CD14-positive monocyte (primary cell): ENCODE measurements around the gene GCNT1. TPM values are rescaled to one million over a fixed set of nuclear protein-coding genes. Genes with fewer than 3 reads are reported as not detected.
A peak's percentile ranks its signal among the peaks of the same experiment; 100 is the strongest.

Experiments
- DNase-seq, 3 donors: peaks; one replicate each; pipeline ENCODE4 v3.0.0-alpha.2; 2011 to 2022
- H2AFZ ChIP-seq: 2 replicates; pipeline ENCODE4 v1.6.0; 2012; ENCODE audit warnings: mild to moderate bottlenecking, low read depth, low read length, inconsistent platforms; ENCODE audit not compliant: insufficient read depth, poor library complexity, severe bottlenecking
- H3K27ac ChIP-seq, 2 donors: 1 replicate in 1 of 2; 2 replicates in 1 of 2; pipeline ENCODE4 v1.5.1; 2012 to 2013; ENCODE audit warnings: low read length in 2 of 2, control low read depth in 1 of 2, inconsistent platforms in 1 of 2, low read depth in 1 of 2, mild to moderate bottlenecking in 1 of 2
- H3K27me3 ChIP-seq, 2 donors: one replicate each; pipeline versions ENCODE4 v1.6.0 to v1.6.1; 2011 to 2013; ENCODE audit warnings: low read length in 2 of 2; ENCODE audit not compliant: control insufficient read depth in 2 of 2, insufficient read depth in 2 of 2
- H3K36me3 ChIP-seq, 2 donors: replicated peaks in 1 of 2; 1 replicate in 1 of 2; 2 replicates in 1 of 2; pipeline versions ENCODE4 v1.5.1 to v1.6.1; 2012 to 2013; ENCODE audit warnings: low read length in 2 of 2, control low read depth in 1 of 2, inconsistent platforms in 1 of 2, mild to moderate bottlenecking in 1 of 2; ENCODE audit not compliant: insufficient read depth in 2 of 2, control insufficient read depth in 1 of 2
- H3K4me1 ChIP-seq, 2 donors: 1 replicate in 1 of 2; 2 replicates in 1 of 2; pipeline versions ENCODE4 v1.5.1 to v1.6.1; 2012 to 2013; ENCODE audit warnings: low read length in 2 of 2, control low read depth in 1 of 2, inconsistent platforms in 1 of 2, mild to moderate bottlenecking in 1 of 2, moderate library complexity in 1 of 2; ENCODE audit not compliant: insufficient read depth in 2 of 2, control insufficient read depth in 1 of 2
- H3K4me2 ChIP-seq: replicated peaks from 2 replicates; pipeline ENCODE3; 2012; ENCODE audit warnings: low read length, moderate library complexity, mild to moderate bottlenecking; ENCODE audit not compliant: poor library complexity, severe bottlenecking; ENCODE audit errors: extremely low read depth
- H3K4me3 ChIP-seq, 3 experiments: fragments of 200-600 bp in 1 of 3; sonication (generic) in 1 of 3; replicated peaks in 1 of 3; 1 replicate in 2 of 3; 2 replicates in 1 of 3; pipeline ENCODE4 v1.5.1; 2011 to 2013; ENCODE audit warnings: low read length in 3 of 3, mild to moderate bottlenecking in 3 of 3, control low read depth in 2 of 3, low read depth in 2 of 3, inconsistent platforms in 1 of 3, moderate library complexity in 1 of 3
- H3K79me2 ChIP-seq: 2 replicates; pipeline ENCODE4 v1.6.0; 2012; ENCODE audit warnings: mild to moderate bottlenecking, control low read depth, inconsistent platforms, low read length, moderate library complexity; ENCODE audit not compliant: insufficient read depth
- H3K9ac ChIP-seq: 2 replicates; pipeline ENCODE4 v1.6.0; 2017; ENCODE audit warnings: low read length, mild to moderate bottlenecking; ENCODE audit not compliant: insufficient read depth, poor library complexity, severe bottlenecking
- H3K9me3 ChIP-seq, 2 donors: replicated peaks in 1 of 2; 1 replicate in 1 of 2; 2 replicates in 1 of 2; pipeline versions ENCODE4 v1.5.1 to v1.6.1; 2012 to 2013; ENCODE audit warnings: low read length in 2 of 2, control low read depth in 1 of 2; ENCODE audit not compliant: control insufficient read depth in 1 of 2, insufficient read depth in 1 of 2
- H4K20me1 ChIP-seq: 2 replicates; pipeline ENCODE4 v1.6.0; 2012; ENCODE audit warnings: mild to moderate bottlenecking, low read length, control low read depth, moderate library complexity; ENCODE audit not compliant: insufficient read depth
- H3K27ac Mint-ChIP-seq, 7 donors: one replicate each; pipeline ENCODE4 v1.8.0; 2020; ENCODE audit warnings: mild to moderate bottlenecking in 7 of 7, mixed read lengths in 7 of 7, moderate library complexity in 6 of 7, inconsistent platforms in 2 of 7
- H3K27me3 Mint-ChIP-seq, 3 donors: one replicate each; pipeline ENCODE4 v1.8.0; 2021 to 2022; ENCODE audit warnings: low read depth in 3 of 3, mild to moderate bottlenecking in 3 of 3, mixed read lengths in 3 of 3, moderate library complexity in 3 of 3, inconsistent platforms in 1 of 3
- H3K36me3 Mint-ChIP-seq, 2 donors: one replicate each; pipeline ENCODE4 v1.8.0; 2020; ENCODE audit warnings: mixed read lengths in 2 of 2, inconsistent platforms in 1 of 2, mild to moderate bottlenecking in 1 of 2
- H3K4me1 Mint-ChIP-seq: one replicate; pipeline ENCODE4 v1.8.0; 2020; ENCODE audit warnings: mild to moderate bottlenecking, mixed read lengths
- H3K4me3 Mint-ChIP-seq, 2 donors: one replicate each; pipeline ENCODE4 v1.8.0; 2020; ENCODE audit warnings: mild to moderate bottlenecking in 2 of 2, mixed read lengths in 2 of 2, moderate library complexity in 1 of 2
- H3K9me3 Mint-ChIP-seq, 7 donors: one replicate each; pipeline ENCODE4 v1.8.0; 2020 to 2022; ENCODE audit warnings: mixed read lengths in 7 of 7, mild to moderate bottlenecking in 6 of 7, moderate library complexity in 6 of 7, inconsistent platforms in 2 of 7
- CTCF ChIP-seq: fragments of 200-600 bp; IDR thresholded peaks from one replicate; pipeline ENCODE4 v1.8.0; 2022; ENCODE audit warnings: antibody characterized with exemption, mild to moderate bottlenecking
- WGBS: methylation state at CpG from one replicate; pipeline ENCODE4 v1.1.5; 2013; ENCODE audit warnings: missing lambda C conversion rate; ENCODE audit not compliant: insufficient coverage; 5-methylcytosine and 5-hydroxymethylcytosine counted together
- intact Hi-C, 2 donors: fragments of 100-400 bp; cut with micrococcal nuclease; formaldehyde crosslinking; loops; one replicate each; pipeline versions ENCODE4 v1.15.0 to v1.15.1; 2023
- polyA plus RNA-seq, 3 donors: library from polyadenylated mRNA; depleted of rRNA in 1 of 3; unstranded in 2 of 3; stranded (reverse) in 1 of 3; fragments of 300-500 nt in 2 of 3; fragments of >200 nt in 1 of 3; fragmentation: Illumina TruSeq in 2 of 3; gene quantifications; 1 replicate in 2 of 3; 2 replicates in 1 of 3; pipeline ENCODE4 v1.2.3, GENCODE V29; 2012 to 2021

Gene GCNT1
- polyA plus RNA-seq, 3 donors = 8.4 to 15.4 (median 9.3) TPM

GRCh38 chr9:76453785-76454184 is 5.2 kb upstream of the GCNT1 start:
- no peaks in the 10 kb centered on the region for H3K36me3 Mint-ChIP-seq
- Histone ChIP-seq H3K9me3 (no peaks in the 10 kb centered on the region), H3K4me2 (no peak overlapping the region), H3K36me3 (no peaks in the 10 kb centered on the region), H3K9ac (no peak overlapping the region), H2AFZ (no peak overlapping the region), H3K4me3 (no peak overlapping the region), H4K20me1 (no peaks in the 10 kb centered on the region), H3K4me1 (peaks cover 20 to 21% of the 10 kb centered on the region in 2 donors), H3K27me3 (no peaks in the 10 kb centered on the region), H3K27ac (no peak overlapping the region), H3K79me2 (no peaks in the 10 kb centered on the region)
- H3K4me3 Mint-ChIP-seq = peak overlapping the region in 1 of 2 donors; percentile 59
- DNase-seq = peak in 2 of 3 donors; percentile 21 to 56
- peak overlapping the region in 3 of 7 donors; percentile 30 to 64 (median 30) for H3K27ac Mint-ChIP-seq
- intact Hi-C loops = loop anchor here in 1 of 2 donors (10.0 kb wide), 1 partner anchor 49 kb away; no protein-coding TSS in a partner anchor
- no peak for TF ChIP-seq CTCF
- H3K27me3 Mint-ChIP-seq = peaks cover 0 to 1% (median 0%) of the 10 kb centered on the region in 3 donors
- WGBS = 56% methylated on average over 2 of the region's 4 CpGs
- H3K9me3 Mint-ChIP-seq = peaks cover 0 to 6% (median 0%) of the 10 kb centered on the region in 7 donors
- peaks cover 36% of the 10 kb centered on the region for H3K4me1 Mint-ChIP-seq

- no peaks in the 10 kb centered on the region for H3K36me3 Mint-ChIP-seq
- H3K36me3 ChIP-seq = no peaks in the 10 kb centered on the region
- TF ChIP-seq CTCF = no peak
- no peaks in the 10 kb centered on the region for H4K20me1 ChIP-seq
- no peak overlapping the region for H2AFZ ChIP-seq
- peaks cover 36% of the 10 kb centered on the region for H3K4me1 Mint-ChIP-seq
- no peak for DNase-seq
- H3K27me3 ChIP-seq = no peaks in the 10 kb centered on the region
- peaks cover 0 to 1% (median 0%) of the 10 kb centered on the region in 3 donors for H3K27me3 Mint-ChIP-seq
- no peaks in the 10 kb centered on the region for H3K9me3 ChIP-seq
- H3K27ac Mint-ChIP-seq = no peak overlapping the region
- peaks cover under 1% of the 10 kb centered on the region for H3K79me2 ChIP-seq
- H3K4me2 ChIP-seq = no peak overlapping the region
- H3K9ac ChIP-seq = no peak overlapping the region
- H3K27ac ChIP-seq = no peak overlapping the region
- peaks cover 20 to 23% of the 10 kb centered on the region in 2 donors for H3K4me1 ChIP-seq
- H3K4me3 ChIP-seq = no peak overlapping the region
- no CpG with 5 or more reads among the region's 4 CpGs for WGBS
- peaks cover 0 to 6% (median 0%) of the 10 kb centered on the region in 7 donors for H3K9me3 Mint-ChIP-seq
- H3K4me3 Mint-ChIP-seq = peak overlapping the region in 1 of 2 donors; percentile 59
- intact Hi-C loops = loop anchor here in 1 of 2 donors (10.0 kb wide), 1 partner anchor 50 kb away; no protein-coding TSS in a partner anchor
Measured at GRCh38 chr9:76454311-76454710, 4.7 kb upstream of the GCNT1 start.
